HG03039 (cell line): ENCODE results near the gene CPVL.
"Not testable (repeated sequence)": the region's sequence is repeated elsewhere in the genome, so short reads cannot be mapped to it uniquely, and the experiment has no call there.

ENCODE experiments used
- ATAC-seq: cut with Tn5 transposase; IDR thresholded peaks from one replicate; pipeline ENCODE4 v1.9.1; 2021; ENCODE audit warnings: mild to moderate bottlenecking, moderate library complexity; ENCODE audit not compliant: unreplicated experiment

CPVL gene

GRCh38 chr7:29120955-29121354 is 25.4 kb downstream of the CPVL start:
- no peak for ATAC-seq

- ATAC-seq, result no peak
Measured at GRCh38 chr7:29119538-29119937, 26.8 kb downstream of the CPVL start.

GRCh38 chr7:29116361-29117200 is 29.8 kb downstream of the CPVL start:
- ATAC-seq, result no peak

- ATAC-seq, result no peak
Measured at GRCh38 chr7:29115753-29116152, 30.6 kb downstream of the CPVL start.

GRCh38 chr7:29115130-29115687 is 31.1 kb downstream of the CPVL start:
- ATAC-seq, result no peak

- ATAC-seq, result not testable (repeated sequence)
Measured at GRCh38 chr7:29114266-29114665, 32.1 kb downstream of the CPVL start.

- no peak for ATAC-seq
Measured at GRCh38 chr7:29113384-29114102, 32.8 kb downstream of the CPVL start.

- no peak for ATAC-seq
Measured at GRCh38 chr7:29112721-29113120, 33.6 kb downstream of the CPVL start.

GRCh38 chr7:29109899-29110298 is 36.4 kb downstream of the CPVL start:
- ATAC-seq, result no peak

- no peak for ATAC-seq
Measured at GRCh38 chr7:29109358-29109757, 37.0 kb downstream of the CPVL start.

GRCh38 chr7:29107056-29107455 is 39.3 kb downstream of the CPVL start:
- ATAC-seq, result no peak

- ATAC-seq, result no peak
Measured at GRCh38 chr7:29106669-29106988, 39.7 kb downstream of the CPVL start.

GRCh38 chr7:29105752-29106668 is 40.3 kb downstream of the CPVL start:
- no peak for ATAC-seq

- ATAC-seq, result no peak
Measured at GRCh38 chr7:29105191-29105590, 41.1 kb downstream of the CPVL start.

GRCh38 chr7:29102558-29103151 is 43.7 kb downstream of the CPVL start:
- no peak for ATAC-seq

GRCh38 chr7:29100924-29101323 is 45.4 kb downstream of the CPVL start:
- ATAC-seq, result no peak

- ATAC-seq, result no peak
Measured at GRCh38 chr7:29099896-29100847, 46.2 kb downstream of the CPVL start.

- no peak for ATAC-seq
Measured at GRCh38 chr7:29096446-29096730, 49.9 kb downstream of the CPVL start.

GRCh38 chr7:29095631-29096445 is 50.5 kb downstream of the CPVL start:
- no peak for ATAC-seq
